Measurements from ENCODE around the gene ITM2C.

GRCh38 chr2:230840301-230840700 is 24.4 kb upstream of the ITM2C start:
- no peak for TF ChIP-seq GATA3 (IDR thresholded peaks at IDR 0.05; ENCODE audit: low read depth, low read length)
- TF ChIP-seq GATA2 (IDR thresholded peaks at IDR 0.05; ENCODE audit: low read depth, low read length) = no peak

Data from SH-SY5Y (cell line).